Lower leg skin (tissue), 4 donors: ENCODE results near the gene RASSF4. TPM values are rescaled to one million over a fixed set of nuclear protein-coding genes. Genes with fewer than 3 reads are reported as not detected.

ENCODE experiments used
- DNase-seq, 2 donors: peaks; one replicate each; pipeline ENCODE4 v3.0.0-alpha.2; 2019; ENCODE audit warnings: low spot score in 2 of 2
- H3K4me3 ChIP-seq: fragments of 200-600 bp; sonication (generic); 2 replicates; pipeline ENCODE4 v1.5.1; 2017; ENCODE audit warnings: mild to moderate bottlenecking, low read depth; ENCODE audit not compliant: poor library complexity, severe bottlenecking
- CTCF ChIP-seq, 3 donors: fragments of 450-650 bp; IDR thresholded peaks; one replicate each; pipeline ENCODE4 v1.5.1; 2016; ENCODE audit warnings: antibody characterized with exemption in 3 of 3, mild to moderate bottlenecking in 3 of 3, moderate library complexity in 2 of 3
- POLR2A ChIP-seq, 2 donors: fragments of 450-650 bp; IDR thresholded peaks; one replicate each; pipeline ENCODE4 v1.6.1; 2016 to 2017; ENCODE audit warnings: antibody characterized with exemption in 2 of 2, mild to moderate bottlenecking in 1 of 2, moderate library complexity in 1 of 2
- WGBS, 2 donors: methylation state at CpG; one replicate each; pipeline ENCODE4 v1.1.5; 2018; 5-methylcytosine and 5-hydroxymethylcytosine counted together
- intact Hi-C: fragments of 100-400 bp; cut with DNase I; formaldehyde crosslinking; loops from one replicate; pipeline ENCODE4 v1.15.0; 2023; ENCODE audit warnings: low total_unique reads
- total RNA-seq, 4 donors: library from RNA; depleted of rRNA; stranded (reverse); fragments of >200 nt; gene quantifications; one replicate each; pipeline ENCODE4 v1.1.0, GENCODE V29; 2016

RASSF4 gene
- total RNA-seq, 4 donors from 2014 or later = 4.4 to 11.0 (median 8.9) TPM

DNA sequence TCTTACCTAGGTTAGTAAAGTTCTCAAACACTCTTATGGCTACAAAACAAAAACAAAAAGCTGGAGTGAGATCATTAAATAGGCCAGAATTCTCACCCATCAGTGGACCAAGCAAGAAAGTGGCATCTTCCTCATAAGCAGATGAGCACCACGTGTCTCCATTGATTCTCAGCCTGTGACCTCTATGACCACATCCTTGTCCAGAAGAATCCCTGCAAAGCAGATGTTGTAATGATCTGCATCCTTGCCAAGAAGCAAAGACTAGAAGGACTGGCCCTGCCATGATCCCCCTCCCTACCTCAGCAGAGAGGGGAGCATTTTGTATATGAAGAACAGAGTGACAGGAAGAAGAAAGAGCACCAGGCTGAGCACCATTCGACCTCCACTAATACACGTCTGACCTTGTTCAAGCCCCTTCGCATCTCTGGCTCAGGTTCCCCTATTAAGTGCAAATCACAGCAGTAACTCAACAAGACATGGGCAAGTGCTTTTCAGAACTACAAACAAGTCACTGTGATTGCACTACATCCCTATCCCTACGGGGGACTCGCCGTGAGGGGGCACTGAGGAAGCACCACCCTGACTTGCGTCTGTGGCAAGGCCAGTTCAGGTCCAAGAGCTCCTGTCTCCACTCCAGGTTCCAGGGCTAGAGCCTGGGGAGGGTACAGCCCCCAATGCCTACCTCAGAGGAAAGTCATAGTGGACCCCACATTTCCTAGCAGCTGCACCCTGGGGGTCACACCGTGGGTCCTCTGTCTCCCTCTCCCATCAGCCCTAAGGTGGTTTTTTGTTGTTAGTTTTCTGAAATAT, 22.2 kb upstream of the RASSF4 start:
- peak in 1 of 2 donors; percentile 78 for DNase-seq
- no peak overlapping the region for H3K4me3 ChIP-seq
- intact Hi-C loops = no loop called here
- TF ChIP-seq CTCF (IDR thresholded peaks at IDR 0.05) (no peak), POLR2A (IDR thresholded peaks at IDR 0.05) (no peak)
- 85 to 86% methylated on average over 9 of the region's 9 CpGs for WGBS, 2 donors

DNA sequence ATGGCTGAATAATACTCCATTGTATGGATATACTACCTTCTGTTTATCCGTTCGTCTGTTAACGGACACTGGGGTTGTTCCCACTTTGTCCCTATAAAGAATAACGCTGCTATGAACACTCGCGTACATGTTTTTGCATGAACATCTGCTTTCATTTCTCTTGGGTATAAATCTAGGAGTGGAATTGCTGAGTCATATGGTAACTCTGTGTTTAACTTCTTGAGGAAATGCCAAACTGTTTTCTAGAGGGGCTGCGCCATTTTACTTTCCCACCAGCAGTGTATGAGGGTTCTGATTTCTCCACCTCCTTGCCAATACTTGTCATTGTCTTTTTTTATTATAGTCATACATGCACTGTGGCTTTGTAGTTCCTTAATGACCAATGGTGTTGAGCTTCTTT, 20.6 kb upstream of the RASSF4 start:
- 78 to 82% methylated on average over 7 of the region's 7 CpGs for WGBS, 2 donors
- TF ChIP-seq POLR2A (IDR thresholded peaks at IDR 0.05) (no peak), CTCF (IDR thresholded peaks at IDR 0.05) (no peak)
- no peak overlapping the region for H3K4me3 ChIP-seq
- intact Hi-C loops = no loop called here
- DNase-seq = no peak

- no peak overlapping the region for H3K4me3 ChIP-seq
- TF ChIP-seq POLR2A (IDR thresholded peaks at IDR 0.05) = no peak
- no peak for DNase-seq
- intact Hi-C loops = no loop called here
- WGBS, 2 donors = 88 to 92% methylated on average over 7 of the region's 7 CpGs
These were observed 19.8 kb upstream of the RASSF4 start for GRCh38 chr10:44939691-44940401.

- intact Hi-C loops = no loop called here
- DNase-seq = no peak
- H3K4me3 ChIP-seq = no peak overlapping the region
- TF ChIP-seq POLR2A (IDR thresholded peaks at IDR 0.05) (no peak), CTCF (IDR thresholded peaks at IDR 0.05) (no peak)
- WGBS, 2 donors = 0 to 94% methylated on average over 1 of the region's 1 CpG
These were observed 15.2 kb upstream of the RASSF4 start for GRCh38 chr10:44944354-44944753.

DNA sequence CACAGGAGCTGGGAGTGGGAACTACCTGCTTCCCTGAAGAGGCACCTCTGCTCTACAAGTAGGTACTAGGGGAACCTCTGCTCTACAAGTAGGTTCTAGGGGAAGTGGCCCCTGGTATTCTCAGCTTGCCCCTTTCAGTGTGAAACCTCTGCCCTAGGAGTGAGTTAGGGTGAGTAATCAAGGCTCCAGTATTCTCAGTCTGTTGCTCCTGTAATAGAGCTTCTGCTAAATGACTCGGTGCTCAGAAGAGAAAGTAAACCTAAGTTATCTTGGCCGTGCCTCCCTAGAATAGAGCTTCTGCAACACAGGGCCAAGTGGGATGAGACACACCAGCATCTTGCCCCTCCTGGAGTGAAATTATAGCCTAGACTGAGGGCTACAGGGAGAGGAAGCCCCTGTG, 13.4 kb upstream of the RASSF4 start:
- 63% methylated on average over 2 of the region's 2 CpGs for WGBS, 2 donors
- intact Hi-C loops = no loop called here
- H3K4me3 ChIP-seq = no peak overlapping the region
- TF ChIP-seq POLR2A (IDR thresholded peaks at IDR 0.05) (no peak), CTCF (IDR thresholded peaks at IDR 0.05) (no peak)
- no peak for DNase-seq

DNA sequence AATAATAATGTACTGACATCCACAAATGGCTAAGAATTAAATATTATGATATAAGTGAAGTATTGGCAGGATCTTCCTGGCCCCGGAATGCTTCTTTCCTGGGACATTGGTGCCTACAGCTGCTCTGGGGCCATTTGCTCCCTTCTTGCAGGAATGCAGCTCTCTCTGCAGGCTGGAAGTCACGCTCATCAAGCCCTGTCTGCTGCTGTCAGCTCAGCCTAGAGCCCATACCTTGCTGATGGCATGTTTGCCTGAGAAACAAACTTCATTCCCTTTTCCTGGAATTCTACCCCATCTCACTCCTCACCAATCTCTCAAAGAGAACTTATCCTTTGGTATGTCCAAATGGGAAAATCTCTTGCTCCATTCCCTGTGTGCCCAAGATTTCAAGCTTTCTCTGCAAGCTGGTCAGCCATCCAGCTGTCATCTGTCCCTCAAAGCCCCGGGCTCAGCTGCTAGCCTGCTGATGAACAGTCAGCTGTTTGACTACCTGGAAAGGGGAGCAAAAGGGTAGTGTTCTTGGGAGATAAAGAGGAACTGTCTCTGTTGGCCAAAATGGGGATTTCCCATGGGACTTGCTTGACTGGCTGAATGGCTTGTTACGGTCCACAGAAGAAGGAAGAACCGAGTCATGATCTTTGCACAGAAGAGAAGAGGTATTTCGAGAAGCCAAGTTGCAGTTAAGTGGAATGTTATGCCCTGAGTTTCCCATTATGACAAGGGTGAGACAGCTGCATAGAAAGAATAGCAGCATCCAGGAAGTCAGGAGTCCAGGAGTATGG, 12.0 kb upstream of the RASSF4 start:
- TF ChIP-seq CTCF (IDR thresholded peaks at IDR 0.05) = no peak
- TF ChIP-seq POLR2A (IDR thresholded peaks at IDR 0.05) = no peak
- intact Hi-C loops = no loop called here
- 75 to 86% methylated on average over 6 of the region's 6 CpGs for WGBS, 2 donors
- DNase-seq = peak in 1 of 2 donors; percentile 76
- no peak overlapping the region for H3K4me3 ChIP-seq
